A673 (cell line): Measurements from ENCODE around the gene PDE4B. TPM values are rescaled to one million over a fixed set of nuclear protein-coding genes. Genes with fewer than 3 reads are reported as not detected.

Experiments
- BruUV-seq: library from RNA; stranded (reverse); fragments of 400-500 nt; replicated peaks from 2 replicates; lab custom pipeline; 2021; lab: Mats Ljungman, UMichigan
- CTCF ChIA-PET: fragments of 300-600 bp; sonication (Branson Sonifier 250); formaldehyde crosslinking; loops from one replicate; lab custom pipeline; 2022; ENCODE audit warnings: antibody characterized with exemption; lab: Charles Lee
- POLR2A ChIA-PET: fragments of 300-600 bp; sonication (Branson Sonifier 250); formaldehyde crosslinking; loops from one replicate; lab custom pipeline; 2022; ENCODE audit warnings: antibody characterized with exemption; ENCODE audit not compliant: low non-redundant PET; lab: Charles Lee
- DNase-seq: peaks from one replicate; pipeline ENCODE4 v3.0.0-alpha.2; 2015; ENCODE audit warnings: low spot score
- H3K27ac ChIP-seq: fragments of 200-600 bp; sonication (generic); 2 replicates; pipeline ENCODE4 v1.5.1; 2016; ENCODE audit warnings: mixed run types, low read depth, mild to moderate bottlenecking, mixed read lengths, antibody characterized with exemption, low read length; ENCODE audit not compliant: poor library complexity, severe bottlenecking
- H3K27me3 ChIP-seq: fragments of 200-600 bp; sonication (generic); replicated peaks from 2 replicates; pipeline ENCODE4 v1.6.1; 2017; ENCODE audit warnings: mixed run types, low read depth, mild to moderate bottlenecking, mixed read lengths, antibody characterized with exemption, low read length; ENCODE audit not compliant: insufficient read depth, poor library complexity
- H3K36me3 ChIP-seq: fragments of 200-600 bp; sonication (generic); 2 replicates; pipeline ENCODE4 v1.6.1; 2016; ENCODE audit warnings: mixed run types, mild to moderate bottlenecking, mixed read lengths, antibody characterized with exemption, low read length; ENCODE audit not compliant: insufficient read depth, poor library complexity, severe bottlenecking
- H3K4me1 ChIP-seq: fragments of 200-600 bp; sonication (generic); 2 replicates; pipeline ENCODE4 v1.6.1; 2017; ENCODE audit warnings: mixed run types, mild to moderate bottlenecking, mixed read lengths, antibody characterized with exemption, low read length; ENCODE audit not compliant: insufficient read depth, poor library complexity, severe bottlenecking
- H3K4me3 ChIP-seq: fragments of 200-600 bp; sonication (generic); 2 replicates; pipeline ENCODE4 v1.5.1; 2016; ENCODE audit warnings: low read depth, mixed run types, mild to moderate bottlenecking, mixed read lengths, low read length; ENCODE audit not compliant: poor library complexity, severe bottlenecking
- H3K9me3 ChIP-seq: fragments of 200-600 bp; sonication (generic); 2 replicates; pipeline ENCODE4 v1.6.1; 2016; ENCODE audit warnings: mixed run types, low read depth, mild to moderate bottlenecking, mixed read lengths, antibody characterized with exemption, low read length; ENCODE audit not compliant: poor library complexity, severe bottlenecking
- CTCF ChIP-seq: fragments of 300-800, 200-600 bp; sonication (generic); conservative IDR thresholded peaks from 2 replicates; pipeline ENCODE4 v1.5.1; 2017; ENCODE audit warnings: low read depth, mild to moderate bottlenecking, antibody characterized with exemption, low read length, moderate library complexity, mixed read lengths
- EZH2 ChIP-seq: fragments of 200-600 bp; sonication (generic); IDR thresholded peaks from 2 replicates; pipeline ENCODE4 v1.6.1; 2017; ENCODE audit warnings: borderline replicate concordance, low read depth, mild to moderate bottlenecking, mixed read lengths, antibody characterized with exemption, low read length; ENCODE audit not compliant: poor library complexity, severe bottlenecking
- intact Hi-C: fragments of 100-400 bp; cut with micrococcal nuclease; formaldehyde crosslinking; loops from one replicate; pipeline ENCODE4 v1.10.0; 2022; ENCODE audit not compliant: unreplicated experiment
- total RNA-seq: library from RNA; stranded (reverse); gene quantifications from 2 replicates; pipeline ENCODE4 v1.2.3, GENCODE V29; 2021

PDE4B gene
- total RNA-seq, 1 experiment from 2014 or later, result 20.0 TPM

- BruUV-seq, result no TSS peak
- H3K27me3 ChIP-seq, result no peaks in the 10 kb centered on the region
- H3K36me3 ChIP-seq, result no peaks in the 10 kb centered on the region
- DNase-seq, result peak; percentile 56
- H3K27ac ChIP-seq, result no peak overlapping the region
- no peak overlapping the region for H3K4me3 ChIP-seq
- no peaks in the 10 kb centered on the region for H3K9me3 ChIP-seq
- intact Hi-C loops, result no loop called here
- ChIA-PET CTCF (interaction anchor here (0.6 to 1.8 kb wide), 2 partner anchors 93 to 215 kb away, joined by 3 to 5 read pairs; no protein-coding TSS in a partner anchor), POLR2A (interaction anchor here (0.7 kb wide), 1 partner anchor 205 kb away, joined by 8 read pairs; no protein-coding TSS in a partner anchor)
- no peak for TF ChIP-seq EZH2
- TF ChIP-seq CTCF, result no peak
- H3K4me1 ChIP-seq, result peaks cover 20% of the 10 kb centered on the region
Observed at GRCh38 chr1:66231217-66231616, 438.5 kb downstream of the PDE4B start.

- no TSS peak for BruUV-seq
- no peak overlapping the region for H3K4me3 ChIP-seq
- no peaks in the 10 kb centered on the region for H3K36me3 ChIP-seq
- no peaks in the 10 kb centered on the region for H3K27me3 ChIP-seq
- CTCF ChIA-PET, result interaction anchor here (1.8 kb wide), 1 partner anchor 214 kb away, joined by 5 read pairs; no protein-coding TSS in a partner anchor
- TF ChIP-seq EZH2, result no peak
- no peak for TF ChIP-seq CTCF
- H3K9me3 ChIP-seq, result no peaks in the 10 kb centered on the region
- intact Hi-C loops, result no loop called here
- no peak for DNase-seq
- H3K27ac ChIP-seq, result no peak overlapping the region
- H3K4me1 ChIP-seq, result peaks cover 20% of the 10 kb centered on the region
- POLR2A ChIA-PET, result no interaction called here
Observed at GRCh38 chr1:66231681-66232463, 439.2 kb downstream of the PDE4B start.

- Histone ChIP-seq H3K4me3 (no peak overlapping the region), H3K27ac (no peak overlapping the region), H3K4me1 (peaks cover 12% of the 10 kb centered on the region), H3K27me3 (no peaks in the 10 kb centered on the region), H3K36me3 (no peaks in the 10 kb centered on the region), H3K9me3 (no peaks in the 10 kb centered on the region)
- POLR2A ChIA-PET, result no interaction called here
- no TSS peak for BruUV-seq
- no peak for DNase-seq
- intact Hi-C loops, result no loop called here
- CTCF ChIA-PET, result no interaction called here
- TF ChIP-seq CTCF (no peak), EZH2 (no peak)
Observed at GRCh38 chr1:66237042-66237441, 444.3 kb downstream of the PDE4B start.
